Islet precursor cell (in vitro differentiated cells): ENCODE data around the gene ISCU.

Experiments used
- DNase-seq: peaks from one replicate; pipeline ENCODE4 v3.0.0-alpha.2; 2018

Gene ISCU

DNA sequence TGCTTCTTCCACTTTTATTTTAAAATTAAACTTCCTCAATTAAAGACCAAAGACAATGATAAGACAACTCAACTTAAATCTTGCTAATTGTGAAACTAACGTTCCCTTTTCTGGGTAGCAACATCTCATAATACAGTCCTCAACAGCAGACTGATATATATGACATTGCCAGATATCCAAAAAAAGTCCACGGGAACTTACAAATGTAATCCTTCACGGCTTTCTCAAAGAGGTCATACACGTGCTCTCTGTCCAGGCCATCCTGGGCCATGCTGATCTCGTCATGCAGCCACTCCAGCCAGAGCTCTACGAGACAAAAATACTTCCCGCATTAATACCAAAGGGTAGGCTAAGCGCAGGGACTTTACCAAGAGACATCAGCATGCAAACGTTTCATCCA, 14.7 kb upstream of the ISCU start:
- no peak for DNase-seq

DNA sequence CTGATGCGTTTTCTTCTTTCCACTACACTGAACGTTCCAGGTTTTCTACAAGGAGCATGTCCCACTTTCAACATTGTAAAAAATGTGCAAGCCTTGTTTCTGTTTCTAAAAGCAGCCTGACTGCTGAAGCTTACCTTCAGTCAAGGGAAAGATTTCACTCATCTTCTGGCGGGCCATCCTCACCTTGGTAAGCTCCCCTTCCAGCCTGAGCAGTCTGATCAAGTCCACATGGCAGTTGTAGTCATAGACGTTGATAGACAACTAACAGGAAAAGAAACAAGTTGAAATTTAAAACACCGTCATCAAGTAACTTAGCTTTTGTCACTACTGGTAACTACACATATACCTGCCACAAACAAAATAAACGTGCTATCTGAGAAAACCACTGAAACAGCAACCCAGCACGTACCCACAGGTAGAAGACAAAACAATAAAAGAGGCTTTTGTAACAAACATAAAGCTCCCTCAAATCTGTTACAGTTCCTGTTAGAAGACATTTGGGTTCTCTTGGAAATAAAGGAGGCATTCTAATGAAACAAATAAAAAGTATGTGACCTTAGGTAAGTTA, 13.4 kb upstream of the ISCU start:
- DNase-seq = no peak

DNA sequence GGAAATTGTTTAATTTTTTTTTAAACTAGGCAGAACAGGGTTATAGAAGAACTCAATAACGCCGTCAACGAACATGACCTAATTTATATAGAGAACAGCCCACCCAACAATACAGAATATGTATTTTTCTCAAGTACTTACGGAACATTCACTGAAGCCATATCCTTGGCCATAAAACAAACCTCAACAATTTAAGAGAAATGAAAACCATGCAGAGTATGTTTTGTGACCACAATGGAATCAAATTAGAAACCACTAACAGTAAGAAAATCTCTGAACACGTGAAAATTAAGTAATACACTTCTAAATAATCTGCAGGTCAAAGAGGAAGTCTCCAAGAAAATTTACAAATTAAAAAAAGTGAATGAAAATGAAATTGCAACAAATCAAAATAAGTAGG, 10.9 kb upstream of the ISCU start:
- no peak for DNase-seq

DNA sequence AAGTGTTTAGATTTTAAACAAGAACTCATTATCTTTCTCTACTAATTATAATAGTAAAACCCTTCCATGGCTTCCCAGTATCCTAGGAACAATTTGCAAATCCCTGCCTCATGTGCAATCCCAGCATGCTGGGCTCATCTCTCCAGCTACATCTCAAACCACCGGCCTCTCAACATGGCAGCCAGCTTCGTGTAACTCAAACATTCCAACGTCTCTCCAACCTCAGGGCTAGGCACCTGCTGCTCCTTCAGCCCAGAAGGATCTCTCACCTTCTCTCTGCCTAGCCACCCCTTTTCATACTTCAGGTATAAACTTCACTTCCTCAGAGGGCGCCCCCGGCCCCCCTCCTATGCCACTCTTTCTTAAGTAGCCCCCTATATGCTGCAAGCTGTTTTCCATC, 8.6 kb upstream of the ISCU start:
- DNase-seq = no peak

DNA sequence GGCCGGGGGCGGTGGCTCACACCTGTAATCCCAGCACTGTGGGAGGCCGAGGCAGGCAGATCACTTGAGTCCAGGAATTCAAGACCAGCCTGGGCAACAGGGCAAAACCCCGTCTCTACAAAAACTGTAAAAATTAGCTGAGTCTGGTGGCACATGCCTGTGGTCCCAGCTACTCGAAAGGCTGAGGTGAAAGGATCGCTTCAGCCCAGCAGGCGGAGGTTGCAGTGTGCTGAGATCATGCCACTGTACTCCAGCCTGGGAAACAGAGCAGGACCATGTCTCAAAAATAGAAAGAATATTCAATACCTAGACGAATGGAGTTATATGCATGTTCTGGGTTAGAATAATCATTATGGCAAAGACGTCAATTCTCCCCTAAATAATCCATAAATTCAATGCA, 7.0 kb upstream of the ISCU start:
- peak; percentile 55 for DNase-seq

DNA sequence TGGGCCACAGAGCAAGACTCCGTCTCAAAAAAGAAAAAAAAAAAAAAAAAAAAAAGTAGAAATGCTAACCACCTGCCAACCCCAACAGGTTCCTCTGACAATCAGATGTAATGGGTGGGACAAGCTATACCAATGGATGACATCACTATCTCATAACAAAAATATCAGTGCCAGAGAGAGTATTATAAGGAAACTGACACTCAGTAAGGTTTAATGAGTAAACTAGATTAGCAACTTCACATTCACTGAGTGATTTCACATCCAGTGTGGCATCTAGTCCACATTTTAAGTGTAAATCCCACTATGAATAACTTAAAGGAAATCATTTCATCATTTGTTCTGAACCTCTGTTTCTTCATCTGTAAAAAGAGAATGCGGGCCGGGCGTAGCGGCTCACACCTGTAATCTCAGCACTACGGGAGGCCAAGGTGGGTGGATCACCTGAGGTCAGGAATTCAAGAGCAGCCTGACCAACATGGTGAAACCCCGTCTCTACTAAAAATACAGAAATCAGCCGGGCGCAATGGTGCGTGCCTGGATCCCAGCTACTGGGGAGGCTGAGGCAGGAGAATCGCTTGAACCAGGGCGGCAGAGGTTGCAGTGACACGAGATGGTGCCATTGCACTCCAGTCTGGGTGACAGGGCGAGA, 3.3 kb upstream of the ISCU start:
- peak; percentile 28 for DNase-seq

DNA sequence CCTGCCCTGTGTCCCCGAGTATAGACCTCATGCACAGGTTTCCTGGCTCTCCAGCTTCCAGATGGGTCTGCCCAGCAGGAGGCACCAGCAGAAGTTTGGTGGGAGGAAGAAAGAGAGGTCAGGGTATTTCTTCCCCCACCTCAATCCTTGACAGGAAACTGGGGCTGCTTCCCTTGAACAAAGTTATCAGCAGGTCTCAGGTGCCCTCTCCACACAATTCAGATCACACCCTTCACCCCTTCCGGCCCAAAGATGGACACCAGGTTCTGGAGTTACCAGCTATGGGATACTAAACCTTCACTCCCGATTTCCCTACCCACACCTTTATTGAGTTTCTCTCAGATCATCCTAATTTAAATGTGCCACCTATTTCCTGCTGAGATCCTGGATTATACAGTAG, 2.6 kb upstream of the ISCU start:
- DNase-seq = peak; percentile 46

DNA sequence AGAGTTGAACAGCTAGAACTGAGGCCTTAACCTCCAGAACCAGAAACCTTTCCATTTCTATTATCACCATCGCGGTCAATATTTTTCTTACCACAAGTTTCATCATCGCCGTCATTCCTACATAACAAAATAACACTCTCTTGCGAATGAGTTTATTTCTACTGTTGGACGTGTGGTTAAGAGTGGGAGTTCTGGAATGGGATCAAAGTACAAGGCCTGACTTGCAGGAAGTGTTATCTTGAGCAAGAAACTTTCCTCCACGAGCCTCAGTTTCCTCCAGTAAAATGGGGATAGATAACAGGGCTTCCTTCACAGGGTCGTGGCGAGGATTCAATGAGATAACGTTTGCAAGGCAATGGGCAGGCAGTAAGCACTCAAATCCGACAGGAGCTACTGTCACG, 2.1 kb upstream of the ISCU start:
- no peak for DNase-seq

DNA sequence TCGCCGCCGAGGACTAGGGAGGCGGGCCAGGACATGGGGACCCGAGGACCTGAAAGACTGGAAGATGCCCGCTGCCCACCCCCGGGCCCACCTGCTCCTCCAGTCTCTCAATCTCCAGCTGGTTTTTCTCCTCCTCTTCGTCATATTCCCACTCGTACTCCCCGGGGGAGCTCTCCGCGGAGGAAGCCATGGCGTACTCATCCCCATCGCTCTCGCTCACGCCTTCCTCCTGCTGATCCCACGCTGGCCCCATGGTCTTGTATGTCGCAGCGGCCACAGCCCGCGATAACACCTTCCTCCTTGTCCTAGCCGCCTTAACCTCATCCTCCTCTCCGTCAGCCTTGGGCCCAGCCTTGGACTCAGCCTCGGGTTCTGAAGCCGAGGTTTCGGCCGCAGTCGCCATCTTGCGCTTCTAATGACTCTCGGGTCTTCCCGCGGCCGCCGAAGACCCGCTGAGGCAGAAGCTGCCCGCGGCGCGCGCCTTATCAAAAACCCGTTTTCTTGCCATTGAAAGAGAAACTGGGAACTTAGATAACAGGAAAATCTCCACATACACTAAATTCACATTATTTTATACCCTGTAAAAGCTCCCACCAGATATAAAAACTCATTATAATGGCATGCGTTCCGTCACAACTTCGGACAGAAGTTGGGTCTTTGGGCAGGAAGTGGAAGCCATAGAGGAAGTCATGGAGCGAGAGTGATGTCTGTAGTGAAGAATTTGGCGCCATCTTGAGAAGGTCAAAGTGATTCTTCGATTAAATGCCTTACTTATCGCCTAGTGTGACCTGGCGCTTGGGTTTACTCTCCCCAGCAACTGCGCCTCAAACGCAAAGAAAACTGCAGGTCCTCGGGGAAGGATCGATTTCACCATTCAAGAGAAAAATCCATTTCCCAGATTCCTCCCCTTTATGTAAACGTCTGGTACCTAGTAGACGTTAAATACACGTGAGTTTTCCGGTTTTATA, 1.4 kb upstream of the ISCU start, which contains the start of gene SART3:
SART3 (minus strand) TSS at position 422 of the 968 bp plus-strand sequence; CDS start at position 403, 19 bp downstream.
- peak; percentile 90 for DNase-seq

DNA sequence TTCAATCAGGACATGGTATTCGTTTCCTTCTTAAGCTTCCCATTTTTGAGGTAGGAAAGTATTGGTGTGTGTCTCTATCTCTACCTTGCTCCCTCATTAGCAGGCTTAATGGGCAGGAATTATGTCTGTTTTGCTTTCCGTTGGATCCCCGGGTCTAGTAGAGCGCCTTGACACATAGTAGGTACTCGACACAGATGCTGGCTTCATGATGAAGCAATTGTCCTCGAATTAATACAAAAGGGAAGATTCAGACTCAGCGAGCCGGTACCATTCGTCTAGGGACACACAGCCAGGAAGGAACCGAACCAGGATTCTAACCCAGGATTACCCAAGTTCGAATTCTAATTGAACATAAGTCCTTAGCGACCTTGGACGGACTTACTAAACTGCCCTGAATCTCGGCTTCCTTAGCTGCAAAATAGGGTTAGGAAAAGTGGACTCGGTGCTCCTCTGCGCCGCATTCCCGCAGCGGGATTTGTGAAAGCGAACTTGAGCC, 496 bp upstream of the ISCU start:
- DNase-seq = no peak

DNA sequence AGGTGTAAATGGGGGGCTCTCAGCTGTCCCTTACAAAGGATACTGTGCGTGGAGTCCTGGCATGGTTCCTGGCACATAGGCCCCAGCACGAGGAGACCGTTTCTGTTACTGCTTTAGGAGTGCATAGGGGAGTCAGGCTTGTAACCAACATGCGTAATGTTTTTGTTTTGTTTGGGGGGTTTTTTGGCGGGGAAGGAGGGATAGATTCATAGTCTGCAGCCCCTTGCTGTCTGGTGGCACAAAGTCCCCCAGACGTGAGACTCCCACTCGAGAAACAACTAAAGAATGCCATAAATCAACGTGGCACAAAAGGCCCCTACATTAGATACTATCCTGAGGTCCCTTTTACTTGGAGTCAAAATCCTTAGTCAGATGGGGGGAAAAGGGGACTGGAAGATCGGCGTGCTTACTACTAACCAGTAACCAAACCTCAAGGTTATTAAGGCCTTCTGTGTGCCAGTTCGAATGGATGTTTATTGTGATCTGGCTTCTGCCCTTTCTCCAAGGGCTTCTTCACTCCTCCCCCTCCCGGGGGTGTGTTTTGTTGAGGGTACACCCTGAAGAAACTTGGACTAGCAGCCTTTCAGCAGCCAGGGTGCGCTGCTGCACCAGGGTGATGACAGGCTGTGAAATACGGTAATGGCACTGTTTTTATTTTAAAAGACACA, 874 bp downstream of the ISCU start:
- peak; percentile 96 for DNase-seq

DNA sequence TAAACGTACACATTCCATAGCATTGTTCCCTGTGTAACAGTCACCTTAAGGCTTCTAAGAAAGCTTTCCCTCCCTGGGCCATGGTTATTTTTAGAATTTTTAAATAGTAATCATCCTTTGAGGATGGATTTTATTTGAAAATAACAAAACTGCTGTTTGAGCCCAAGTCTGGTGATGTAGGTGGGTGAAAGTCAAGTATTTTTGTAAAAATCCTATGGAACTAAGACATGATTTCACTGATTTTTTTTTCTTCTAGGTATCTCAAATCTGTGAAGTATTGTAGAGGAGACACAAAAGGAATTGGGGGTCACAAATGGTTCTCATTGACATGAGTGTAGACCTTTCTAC, 1.4 kb downstream of the ISCU start:
- no peak for DNase-seq

DNA sequence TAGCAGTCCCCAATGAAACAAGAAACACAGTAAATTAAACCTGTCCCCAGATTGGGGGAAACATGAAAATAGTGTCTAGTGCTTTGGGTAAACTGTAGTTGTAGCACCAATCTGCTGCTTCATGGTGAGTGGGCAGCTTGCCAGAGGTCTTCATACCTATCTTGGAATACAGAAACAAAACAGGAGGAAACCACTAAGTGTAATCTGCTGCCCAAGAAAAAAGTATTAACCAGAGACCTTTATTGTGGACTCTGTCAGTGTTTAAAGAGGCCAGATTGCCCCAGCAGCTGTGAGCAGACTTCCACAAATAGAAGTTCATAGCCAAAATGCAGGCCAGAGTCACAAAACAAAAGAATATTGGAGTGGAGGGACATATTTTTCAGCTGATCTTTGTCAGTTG, 2.3 kb downstream of the ISCU start:
- peak; percentile 10 for DNase-seq

DNA sequence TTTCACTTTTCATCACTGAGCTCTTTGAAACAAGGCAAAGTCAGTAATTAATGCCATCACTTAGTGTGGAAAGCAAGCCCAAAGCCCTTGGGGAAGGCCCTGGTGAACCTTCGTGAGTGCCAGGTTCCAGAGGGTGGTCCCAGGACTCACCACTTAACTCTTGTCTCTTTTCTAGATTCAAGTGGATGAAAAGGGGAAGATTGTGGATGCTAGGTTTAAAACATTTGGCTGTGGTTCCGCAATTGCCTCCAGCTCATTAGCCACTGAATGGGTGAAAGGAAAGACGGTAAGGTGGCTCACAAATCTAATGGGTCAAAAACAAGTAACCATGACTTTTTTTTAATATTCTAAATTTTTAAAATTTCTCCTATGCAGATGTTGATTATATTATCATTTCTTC, 2.8 kb downstream of the ISCU start:
- no peak for DNase-seq

DNA sequence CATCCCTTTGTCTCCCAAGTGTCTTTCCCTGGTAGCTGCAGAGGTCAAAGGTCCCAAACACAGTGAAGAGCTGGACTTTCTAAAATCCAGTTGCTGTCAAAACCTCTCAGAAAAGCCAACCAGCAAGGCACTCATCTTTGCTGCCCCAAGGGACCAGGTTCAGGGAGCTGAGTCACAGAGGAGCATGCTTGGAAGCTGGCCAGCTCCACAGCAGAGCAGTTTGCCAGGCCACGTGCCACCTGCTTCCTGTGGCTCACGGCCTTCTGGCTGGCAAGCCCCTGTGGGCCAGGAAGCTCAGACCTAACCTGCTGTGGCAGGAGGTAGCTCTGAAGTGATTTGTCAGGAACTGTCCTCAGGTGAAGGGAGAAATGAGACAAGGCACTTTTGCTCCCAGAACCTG, 3.6 kb downstream of the ISCU start:
- peak; percentile 43 for DNase-seq

DNA sequence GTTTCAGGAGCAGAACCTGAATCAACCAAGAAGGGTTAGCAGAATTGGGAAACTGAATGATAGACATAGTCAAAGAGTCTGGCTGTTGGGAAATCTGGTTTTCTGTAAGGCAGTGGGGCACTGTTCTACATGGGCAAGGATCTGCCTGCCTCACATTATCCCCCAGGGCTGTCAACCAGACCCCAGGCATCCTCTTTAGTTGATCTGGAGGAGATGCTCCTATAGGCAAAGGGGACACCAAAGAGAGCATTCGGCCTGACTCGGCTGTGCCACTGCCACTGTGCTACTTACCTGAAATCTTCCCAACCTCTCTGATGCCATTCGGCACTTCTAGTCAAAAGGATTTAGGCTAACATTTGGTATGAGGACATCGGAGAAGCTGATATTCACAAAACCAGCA, 4.1 kb downstream of the ISCU start:
- no peak for DNase-seq

DNA sequence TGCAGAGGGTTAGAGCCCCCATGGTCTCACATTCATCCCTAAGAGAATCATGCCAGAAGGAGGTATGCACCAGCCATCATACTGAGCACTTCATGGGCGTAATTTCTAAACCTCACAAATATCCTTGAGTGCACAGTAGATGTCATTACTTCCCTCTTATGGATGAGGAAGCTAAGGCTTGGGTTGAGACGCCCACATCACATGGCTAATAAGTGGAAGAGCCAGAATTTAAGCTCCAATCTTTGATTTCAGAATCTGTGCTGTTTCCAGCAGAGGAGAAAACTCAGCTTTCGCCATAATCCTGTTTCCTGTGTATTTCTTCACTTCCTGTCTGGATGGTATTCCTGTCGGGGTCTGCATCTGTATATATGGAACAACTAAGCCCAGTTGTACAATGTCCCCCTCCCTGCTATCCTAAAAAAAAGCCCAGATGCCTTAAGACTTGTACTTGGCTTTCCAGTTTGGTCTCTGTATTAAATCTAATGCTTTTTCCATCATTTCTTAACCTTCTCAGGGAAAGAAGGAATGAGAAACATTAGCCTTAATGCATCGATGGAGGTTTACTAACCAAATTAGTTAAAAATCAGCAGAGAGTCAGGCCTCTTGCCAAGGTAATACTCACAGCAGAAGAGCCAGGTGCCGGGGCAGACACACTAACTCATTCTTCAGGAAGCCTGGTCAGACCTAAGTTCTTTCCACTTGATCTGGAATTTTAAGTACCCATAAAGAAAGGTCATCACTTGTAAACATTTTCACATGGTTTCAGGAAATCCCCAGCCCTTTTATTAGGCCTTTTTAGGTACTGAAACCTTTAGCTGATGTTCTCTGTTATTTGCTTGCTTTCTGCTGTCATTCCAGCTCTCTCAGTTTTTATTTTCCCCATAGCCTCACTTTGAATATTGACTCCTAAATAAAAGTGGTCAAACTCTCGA, 5.3 kb downstream of the ISCU start:
- DNase-seq = peak; percentile 22

DNA sequence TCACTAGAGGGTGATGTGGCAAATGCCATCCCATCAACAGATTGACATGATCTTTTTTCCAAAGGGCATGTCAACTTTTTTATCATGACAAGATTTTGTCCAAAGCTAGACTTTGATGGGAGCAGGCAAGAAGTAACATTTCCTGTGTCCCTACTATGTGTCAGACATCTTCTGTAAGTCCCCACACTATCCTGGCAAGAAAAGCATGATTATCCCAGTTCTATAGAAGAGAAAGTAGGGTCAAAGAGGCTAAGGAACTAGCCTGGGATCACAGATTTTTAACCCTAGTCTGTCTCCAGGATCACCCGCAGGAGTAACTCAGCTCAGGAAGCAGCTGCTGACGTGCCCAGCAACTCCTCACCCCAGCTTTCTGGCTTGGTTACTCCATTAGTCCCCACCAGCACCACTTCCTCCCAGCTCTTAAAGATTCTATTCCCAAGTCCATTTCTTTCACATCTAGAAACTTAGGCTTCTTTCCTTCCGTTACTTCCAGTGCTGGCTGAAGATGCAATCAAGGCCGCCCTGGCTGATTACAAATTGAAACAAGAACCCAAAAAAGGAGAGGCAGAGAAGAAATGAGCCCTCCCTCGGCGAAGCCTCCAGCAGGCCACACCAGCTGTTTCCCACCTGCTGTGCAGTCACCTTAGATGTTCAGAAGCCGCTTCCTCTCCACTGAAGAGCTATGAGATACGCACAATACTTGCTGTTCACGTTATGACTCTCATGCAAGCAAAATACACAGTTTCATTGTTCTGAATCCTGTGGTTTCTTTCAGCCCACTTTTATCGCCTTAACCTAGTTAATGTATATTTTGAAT, 6.2 kb downstream of the ISCU start:
- peak; percentile 29 for DNase-seq

DNA sequence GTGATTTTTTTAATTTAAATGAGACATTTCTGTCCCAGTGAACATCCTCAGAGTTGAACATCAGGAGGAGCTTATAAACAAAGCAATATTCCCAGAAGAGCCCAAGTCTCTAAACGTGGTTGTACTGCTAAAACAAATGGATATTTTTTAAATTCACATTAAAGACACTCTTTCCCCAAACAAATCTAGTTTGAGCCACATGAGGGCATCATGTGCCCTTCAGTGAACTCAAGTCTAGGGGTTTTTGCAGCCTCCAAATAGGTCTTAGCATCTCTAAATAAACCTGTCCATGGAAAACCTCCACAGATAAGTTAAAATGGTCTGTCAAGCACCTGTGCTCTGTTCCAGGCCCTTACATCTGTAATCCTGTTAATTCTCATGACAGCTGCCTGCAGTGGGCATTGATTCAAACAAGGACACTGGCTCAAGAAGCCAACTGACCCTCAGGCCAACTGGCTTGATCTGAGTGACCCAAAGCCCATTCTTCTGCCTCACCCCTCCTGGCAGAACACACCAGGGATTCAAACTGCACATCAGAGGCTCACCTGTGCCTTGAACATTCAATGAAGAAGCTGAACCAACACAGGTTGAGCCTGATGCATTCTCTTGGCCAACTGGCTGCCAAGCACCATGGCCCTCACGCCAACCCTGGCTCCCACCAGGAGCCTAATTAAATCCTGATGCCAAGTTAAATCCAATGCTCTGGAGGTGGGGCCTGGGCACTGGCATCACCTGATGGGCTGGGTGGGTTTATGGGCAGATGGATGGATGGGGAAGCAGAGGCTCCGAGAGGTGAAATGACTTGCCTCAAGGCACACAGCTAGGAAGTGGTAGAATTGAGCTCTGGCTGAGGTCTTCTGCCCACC, 8.6 kb downstream of the ISCU start:
- peak; percentile 49 for DNase-seq

DNA sequence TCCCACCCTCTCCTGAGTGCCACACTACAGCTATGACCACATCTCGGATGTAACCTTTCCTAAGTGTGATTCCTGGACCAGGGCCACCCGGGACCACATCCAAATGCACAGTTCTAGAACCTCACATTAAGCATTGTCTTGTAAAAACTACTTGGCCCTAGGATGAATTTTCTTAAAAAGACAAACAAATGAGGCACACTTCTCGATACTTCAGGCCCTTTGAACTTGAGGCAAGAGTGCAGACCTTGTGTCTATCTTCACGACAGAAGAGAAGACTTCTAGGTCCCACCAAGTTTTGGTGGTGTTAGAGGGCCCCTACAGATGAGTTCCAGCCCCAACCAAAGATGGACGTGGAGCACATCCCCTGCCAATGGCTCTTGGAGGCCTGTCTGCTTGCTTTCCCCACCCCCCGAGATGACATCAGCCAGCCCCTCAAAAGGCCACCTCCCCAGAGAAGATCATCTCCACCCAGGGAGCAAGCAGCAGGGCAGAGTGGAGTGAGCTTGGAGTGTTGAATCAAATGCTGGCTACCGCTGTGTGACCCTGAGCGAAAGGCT, 9.3 kb downstream of the ISCU start:
- DNase-seq = peak; percentile 36
